CD1c-positive myeloid dendritic cell (primary cell): ENCODE measurements around the gene DLK1.

Source experiments
- DNase-seq: peaks from one replicate; pipeline ENCODE4 v3.0.0-alpha.2; 2016; ENCODE audit errors: extremely low spot score

The DLK1 gene

GRCh38 chr14:100726550-100727085, at the start of gene DLK1:
DLK1 (plus strand) TSS chr14:100726892; CDS start chr14:100727069, 177 bp downstream.
- no peak for DNase-seq

- no peak for DNase-seq
Observed at GRCh38 chr14:100677152-100677551, 49.5 kb upstream of the DLK1 start.

- DNase-seq, result no peak
Observed at GRCh38 chr14:100677554-100678468, 48.9 kb upstream of the DLK1 start.

GRCh38 chr14:100678469-100678828, 48.2 kb upstream of the DLK1 start:
- DNase-seq, result no peak

GRCh38 chr14:100679153-100679552, 47.5 kb upstream of the DLK1 start:
- no peak for DNase-seq

GRCh38 chr14:100679707-100680438, 46.8 kb upstream of the DLK1 start:
- DNase-seq, result no peak

- peak; percentile 10 for DNase-seq
Observed at GRCh38 chr14:100680439-100681051, 46.1 kb upstream of the DLK1 start.

DNA sequence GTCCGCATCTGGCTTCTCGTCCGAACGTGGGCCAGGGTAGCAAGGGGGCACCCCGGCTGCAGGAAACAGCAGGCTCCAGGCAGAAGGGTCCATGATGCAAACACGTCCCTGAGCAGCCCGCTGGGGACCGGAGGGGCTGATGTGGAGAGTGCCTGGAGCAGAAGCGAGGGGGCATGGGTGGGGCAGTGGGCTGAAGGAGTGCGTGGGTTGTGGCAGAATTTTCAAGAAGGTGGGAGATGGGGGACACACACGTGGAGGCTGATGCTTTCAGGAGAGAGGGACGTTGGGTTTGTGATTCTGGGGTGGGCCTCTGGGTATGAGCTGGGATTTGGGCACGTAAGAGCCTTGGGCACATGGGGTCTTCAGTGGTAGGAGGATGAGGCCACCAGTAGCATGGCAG, 45.6 kb upstream of the DLK1 start:
- DNase-seq, result no peak

DNA sequence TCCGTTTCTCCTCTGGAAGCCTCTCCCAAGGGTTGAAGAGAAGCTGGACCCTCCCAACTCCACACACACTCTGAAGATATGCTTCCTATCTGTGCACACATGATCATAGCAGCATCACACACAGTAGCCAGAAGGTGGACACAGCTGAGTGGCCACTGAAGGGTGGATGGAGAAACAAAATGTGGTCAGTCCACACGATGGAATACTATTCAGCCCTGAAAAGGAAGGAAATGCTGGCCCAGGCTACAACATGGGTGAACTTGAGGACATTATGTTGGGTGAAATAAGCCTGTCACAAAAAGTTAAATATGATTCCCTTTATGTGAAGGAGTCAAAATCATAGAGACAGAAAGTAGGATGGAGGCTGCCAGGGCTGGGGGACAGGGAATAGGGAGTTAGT, 43.9 kb upstream of the DLK1 start:
- no peak for DNase-seq

DNA sequence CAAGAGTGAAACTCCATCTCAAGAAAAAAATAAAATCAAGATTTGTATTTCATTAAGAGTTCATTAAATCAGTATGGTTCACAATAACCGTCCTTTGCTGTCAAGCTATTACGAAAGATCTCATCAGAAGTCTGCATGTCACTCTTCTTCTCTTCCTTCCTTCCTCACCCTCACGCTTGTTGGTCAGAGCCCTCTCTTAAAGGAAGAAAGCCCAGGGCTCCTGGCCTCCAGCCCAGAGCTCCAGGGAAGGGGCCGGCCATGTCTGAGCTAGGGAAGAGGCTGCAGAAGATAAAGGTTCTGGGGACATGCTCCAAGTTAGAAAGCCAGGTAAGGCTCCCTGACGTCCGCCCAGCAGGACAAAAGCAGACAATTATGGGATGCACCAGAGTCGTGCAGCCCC, 43.1 kb upstream of the DLK1 start:
- DNase-seq, result no peak

DNA sequence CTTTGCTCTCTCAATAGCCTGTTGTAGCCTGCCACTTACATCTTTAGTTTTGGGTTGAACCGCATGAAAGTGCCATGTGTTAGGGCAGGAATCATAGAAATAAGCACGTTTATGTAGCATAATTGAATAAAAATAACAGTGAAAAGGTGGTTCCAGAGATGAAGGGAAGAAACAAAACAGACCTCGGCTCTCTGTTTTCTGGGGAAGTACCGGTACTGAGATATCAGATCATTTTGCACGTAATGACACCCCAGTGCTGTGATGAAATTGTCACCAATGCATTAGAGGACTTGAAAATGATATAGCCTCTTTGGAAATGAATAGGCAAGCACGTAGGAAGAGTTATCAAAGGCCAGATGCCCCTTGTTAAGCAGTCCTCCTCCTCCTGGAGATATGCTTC, 42.5 kb upstream of the DLK1 start:
- peak; percentile 3 for DNase-seq

- DNase-seq, result no peak
Observed at GRCh38 chr14:100684961-100685360, 41.7 kb upstream of the DLK1 start.

DNA sequence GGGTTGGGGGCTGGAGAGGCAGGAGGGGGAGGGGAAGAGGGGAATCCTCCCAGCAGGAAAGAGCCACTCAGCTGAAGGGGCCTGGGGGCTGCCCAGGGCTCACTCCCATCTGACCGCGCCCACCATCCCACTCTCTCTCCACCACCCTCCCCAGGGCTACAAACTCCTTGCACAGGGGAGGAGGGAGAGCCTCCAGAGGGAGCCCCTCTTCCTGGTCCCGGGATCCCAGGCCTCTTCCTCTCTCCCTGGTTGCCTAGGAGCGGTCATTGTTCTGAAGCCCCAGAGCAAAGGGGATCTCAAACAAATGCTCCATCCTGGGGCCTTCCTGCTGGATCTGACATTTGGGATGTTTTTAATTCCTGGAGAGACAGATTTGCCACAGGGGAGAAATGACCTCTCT, 39.8 kb upstream of the DLK1 start:
- DNase-seq, result no peak

- DNase-seq, result no peak
Observed at GRCh38 chr14:100687386-100687785, 39.3 kb upstream of the DLK1 start.

DNA sequence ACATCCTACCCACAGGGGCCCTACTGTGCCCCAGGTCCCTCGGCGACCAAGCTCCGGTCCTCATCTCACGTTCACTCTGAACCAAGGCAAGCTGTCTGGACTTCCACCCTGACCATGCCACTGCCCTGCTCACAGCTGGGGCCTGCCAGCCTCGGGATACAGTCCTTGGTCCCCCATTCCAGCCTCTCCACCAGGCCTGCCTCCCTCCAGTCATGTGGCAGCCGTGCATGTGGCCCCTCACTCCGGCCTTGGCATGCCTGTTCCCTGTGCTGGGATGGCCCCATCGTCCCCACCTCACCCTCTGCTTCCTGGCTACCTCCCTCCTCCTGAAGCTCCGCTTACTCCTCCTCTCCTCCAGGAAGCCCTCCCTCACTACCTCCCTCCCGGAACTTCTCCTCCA, 38.6 kb upstream of the DLK1 start:
- DNase-seq, result no peak

DNA sequence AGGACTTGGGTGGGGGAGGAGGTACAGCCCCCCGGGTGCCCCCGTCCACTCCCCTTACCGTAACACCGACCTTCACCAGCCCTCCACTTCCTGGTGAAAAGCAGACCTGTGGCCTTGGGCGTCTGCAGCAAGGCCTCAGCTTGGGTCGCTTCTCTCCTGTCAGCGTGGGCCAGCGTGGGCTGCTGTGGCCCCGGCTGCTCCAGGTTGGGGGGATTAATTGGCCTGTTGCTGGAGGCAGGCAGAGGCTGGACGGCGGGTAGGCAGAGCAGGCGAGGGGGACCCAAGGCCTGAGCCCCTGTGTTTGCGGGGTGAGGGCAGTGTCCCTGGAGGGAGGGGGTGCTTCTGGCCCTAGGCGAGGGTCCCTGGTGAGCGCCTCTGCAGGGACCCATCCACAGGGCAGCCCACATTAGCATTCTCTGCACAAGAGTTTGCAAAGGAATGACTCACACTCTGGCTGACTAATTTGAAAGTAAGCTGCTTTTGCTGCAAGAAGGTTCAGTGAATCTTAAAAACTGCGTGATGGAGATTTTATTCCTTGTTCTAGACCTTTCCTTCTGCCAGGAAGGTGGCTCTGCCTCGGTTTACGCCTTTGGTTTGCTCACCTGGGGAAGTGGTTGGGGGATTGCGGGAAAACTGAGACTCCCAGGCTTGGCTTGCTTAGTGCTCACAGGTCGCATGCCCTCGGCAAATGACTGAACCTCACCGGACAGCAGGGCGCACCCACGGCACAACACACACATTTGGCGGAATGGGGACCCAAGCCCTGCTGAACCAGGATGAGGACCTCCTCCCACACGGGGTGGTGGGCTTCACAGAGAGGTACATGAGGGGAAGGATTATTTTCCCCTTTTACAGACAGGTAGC, 37.9 kb upstream of the DLK1 start:
- no peak for DNase-seq

DNA sequence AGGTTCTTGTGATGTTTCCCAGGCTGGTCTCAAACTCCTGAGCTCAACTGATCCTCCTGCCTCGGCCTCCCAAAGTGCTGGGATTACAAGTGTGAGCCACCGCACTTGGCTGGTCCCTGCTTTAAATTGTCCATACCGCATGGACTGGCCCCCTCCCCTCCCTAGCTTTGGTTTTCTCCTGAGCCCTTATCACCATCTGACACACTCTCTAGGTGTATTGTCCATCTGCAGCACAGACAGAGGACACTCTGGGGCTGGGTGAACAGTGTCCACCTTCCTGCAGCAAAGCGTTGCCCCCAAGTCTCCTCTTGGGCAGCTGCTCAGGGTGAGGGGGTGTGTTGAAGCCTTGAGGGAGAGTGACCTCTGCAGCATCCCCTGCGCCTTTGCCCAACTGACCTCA, 36.0 kb upstream of the DLK1 start:
- DNase-seq, result no peak

DNA sequence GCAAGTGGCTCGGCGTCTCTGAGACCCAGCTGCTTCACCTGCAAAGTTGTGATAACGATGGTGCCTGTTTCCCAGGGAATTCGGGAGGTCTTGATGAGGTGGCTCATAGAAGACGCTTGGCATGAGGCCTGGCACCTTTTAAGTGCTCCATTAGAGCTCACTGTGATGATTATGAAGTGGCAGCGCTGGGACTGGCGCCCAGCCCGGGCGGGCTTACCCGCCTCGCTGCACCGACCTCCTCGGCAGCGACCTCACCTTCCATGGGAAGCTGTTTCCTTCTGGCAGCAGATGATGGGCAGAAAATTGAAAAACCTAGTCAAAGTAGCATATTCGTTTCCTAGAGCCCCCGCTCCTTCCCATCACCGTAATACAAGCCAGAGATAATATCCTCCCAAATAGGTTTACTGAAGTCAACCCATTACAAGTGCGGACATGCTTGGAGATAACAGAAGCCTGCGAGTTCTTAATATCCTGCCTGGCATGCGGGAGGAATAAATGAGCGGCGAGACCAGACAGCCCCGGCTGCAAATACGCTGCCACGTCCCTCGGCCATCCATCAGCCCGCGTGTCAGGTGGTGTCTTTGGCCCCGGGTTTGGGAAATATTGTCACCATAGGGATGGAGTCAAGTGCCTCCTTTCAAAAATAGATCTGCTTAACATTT, 35.2 kb upstream of the DLK1 start:
- DNase-seq, result no peak

- DNase-seq, result no peak
Observed at GRCh38 chr14:100692256-100692655, 34.4 kb upstream of the DLK1 start.

GRCh38 chr14:100692859-100693558, 33.7 kb upstream of the DLK1 start:
- no peak for DNase-seq
